NB4 (cell line): Measurements from ENCODE around the gene ELAPOR2.
"Not testable (repeated sequence)": the region's sequence is repeated elsewhere in the genome, so short reads cannot be mapped to it uniquely, and the experiment has no call there.

Experiments used
- DNase-seq: peaks from one replicate; pipeline ENCODE4 v3.0.0; 2010; ENCODE audit warnings: low read depth
- H3K4me3 ChIP-seq: one replicate; pipeline ENCODE4 v1.5.1; 2011; ENCODE audit warnings: mild to moderate bottlenecking, low read depth, low read length, moderate library complexity
- MYC ChIP-seq: IDR thresholded peaks from 2 replicates; pipeline ENCODE4 v1.6.1; 2011; ENCODE audit warnings: low read depth, low read length
- POLR2A ChIP-seq: IDR thresholded peaks from 2 replicates; pipeline ENCODE4 v1.6.1; 2011; ENCODE audit warnings: mild to moderate bottlenecking; ENCODE audit not compliant: insufficient read length; ENCODE audit errors: extremely low read depth
- TF ChIP-seq, protein P1 (sequence below): IDR thresholded peaks from one replicate; pipeline ENCODE4 v1.5.1; 2012; ENCODE audit warnings: low read depth, low read length
- TF ChIP-seq, protein P2 (sequence below): IDR thresholded peaks from 2 replicates; pipeline ENCODE4 v1.6.1; 2011; ENCODE audit warnings: low read depth, low read length

ELAPOR2 gene

DNA sequence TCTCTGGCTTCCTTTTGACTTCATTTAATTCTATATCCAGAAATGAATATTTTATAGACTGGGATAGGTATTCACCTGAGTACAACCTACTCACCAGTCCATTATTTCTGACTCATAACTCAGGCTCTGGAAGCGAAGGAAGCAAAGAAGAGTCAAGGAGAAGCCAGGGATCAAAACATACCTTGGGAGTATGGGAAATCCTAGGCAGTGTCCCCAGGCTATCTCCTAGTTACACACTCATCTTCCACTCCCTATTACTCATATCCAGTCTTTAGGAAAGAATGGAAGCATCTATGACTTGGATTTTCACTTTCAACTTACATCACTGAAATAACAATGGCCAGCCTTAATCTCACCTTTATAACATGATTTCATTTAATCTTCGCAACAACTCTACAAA lies 40.9 kb upstream of the ELAPOR2 start:
- TF ChIP-seq POLR2A: no peak
- no peak for TF ChIP-seq MYC
- TF ChIP-seq, protein P1, sequence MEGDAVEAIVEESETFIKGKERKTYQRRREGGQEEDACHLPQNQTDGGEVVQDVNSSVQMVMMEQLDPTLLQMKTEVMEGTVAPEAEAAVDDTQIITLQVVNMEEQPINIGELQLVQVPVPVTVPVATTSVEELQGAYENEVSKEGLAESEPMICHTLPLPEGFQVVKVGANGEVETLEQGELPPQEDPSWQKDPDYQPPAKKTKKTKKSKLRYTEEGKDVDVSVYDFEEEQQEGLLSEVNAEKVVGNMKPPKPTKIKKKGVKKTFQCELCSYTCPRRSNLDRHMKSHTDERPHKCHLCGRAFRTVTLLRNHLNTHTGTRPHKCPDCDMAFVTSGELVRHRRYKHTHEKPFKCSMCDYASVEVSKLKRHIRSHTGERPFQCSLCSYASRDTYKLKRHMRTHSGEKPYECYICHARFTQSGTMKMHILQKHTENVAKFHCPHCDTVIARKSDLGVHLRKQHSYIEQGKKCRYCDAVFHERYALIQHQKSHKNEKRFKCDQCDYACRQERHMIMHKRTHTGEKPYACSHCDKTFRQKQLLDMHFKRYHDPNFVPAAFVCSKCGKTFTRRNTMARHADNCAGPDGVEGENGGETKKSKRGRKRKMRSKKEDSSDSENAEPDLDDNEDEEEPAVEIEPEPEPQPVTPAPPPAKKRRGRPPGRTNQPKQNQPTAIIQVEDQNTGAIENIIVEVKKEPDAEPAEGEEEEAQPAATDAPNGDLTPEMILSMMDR: no peak
- TF ChIP-seq, protein P2, sequence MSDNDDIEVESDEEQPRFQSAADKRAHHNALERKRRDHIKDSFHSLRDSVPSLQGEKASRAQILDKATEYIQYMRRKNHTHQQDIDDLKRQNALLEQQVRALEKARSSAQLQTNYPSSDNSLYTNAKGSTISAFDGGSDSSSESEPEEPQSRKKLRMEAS: no peak
- DNase-seq: no peak
- H3K4me3 ChIP-seq: no peak overlapping the region

DNA sequence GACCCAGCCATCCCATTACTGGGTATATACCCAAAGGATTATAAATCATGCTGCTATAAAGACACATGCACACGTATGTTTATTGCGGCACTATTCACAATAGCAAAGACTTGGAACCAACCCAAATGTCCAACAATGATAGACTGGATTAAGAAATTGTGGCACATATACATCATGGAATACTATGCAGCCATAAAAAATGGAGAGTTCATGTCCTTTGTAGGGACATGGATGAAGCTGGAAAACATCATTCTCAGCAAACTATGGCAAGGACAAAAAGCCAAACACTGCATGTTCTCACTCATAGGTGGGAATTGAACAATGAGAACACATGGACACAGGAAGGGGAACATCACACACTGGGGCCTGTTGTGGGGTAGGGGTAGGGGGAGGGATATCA lies 37.9 kb upstream of the ELAPOR2 start:
- not testable (repeated sequence) for H3K4me3 ChIP-seq, DNase-seq

DNA sequence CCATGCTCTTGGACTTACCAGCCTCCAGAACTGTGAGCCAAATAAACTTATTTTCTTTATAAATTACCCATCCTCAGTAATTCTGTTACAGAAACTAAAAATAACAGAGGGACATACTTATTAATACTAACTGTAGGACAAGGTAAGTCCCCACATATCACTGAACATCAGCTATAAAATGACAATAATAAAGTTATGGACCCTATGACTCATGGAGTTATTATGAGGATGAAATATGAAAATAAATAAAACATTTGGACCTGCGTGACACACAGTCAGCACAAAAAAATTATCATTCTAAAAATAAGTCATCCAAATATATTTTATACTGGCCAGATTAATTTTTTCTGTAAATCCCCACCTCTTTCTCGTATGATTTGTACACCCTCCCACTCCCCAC lies 34.9 kb upstream of the ELAPOR2 start:
- no peak for DNase-seq
- no peak overlapping the region for H3K4me3 ChIP-seq
- TF ChIP-seq, protein P1: no peak
- TF ChIP-seq, protein P2: no peak
- TF ChIP-seq POLR2A: no peak

DNA sequence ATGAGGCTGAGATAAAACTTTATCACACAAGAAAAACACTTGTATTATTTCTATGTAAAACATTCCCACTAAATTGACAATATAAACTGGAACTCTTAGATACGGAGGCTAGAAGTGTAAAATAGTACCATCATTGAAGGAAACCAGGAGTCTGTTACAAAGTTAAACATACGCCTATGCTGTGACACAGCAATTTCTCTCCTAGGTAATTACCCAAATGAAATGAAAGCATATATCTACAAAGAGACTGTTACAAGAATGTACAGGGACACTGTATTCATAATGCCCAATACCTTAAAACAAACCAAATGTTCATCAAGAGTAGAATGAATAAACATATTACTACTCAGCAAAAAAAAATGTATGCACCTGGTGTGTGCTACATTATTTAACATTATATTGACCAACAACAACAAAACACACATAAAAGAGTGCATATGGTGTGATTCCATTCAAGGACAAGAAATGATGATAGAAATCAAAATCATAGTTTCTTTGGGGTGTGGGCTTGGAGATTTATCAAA lies 33.2 kb upstream of the ELAPOR2 start:
- H3K4me3 ChIP-seq: no peak overlapping the region
- DNase-seq: no peak
- TF ChIP-seq MYC (no peak), POLR2A (no peak)
- TF ChIP-seq, protein P1: no peak
- TF ChIP-seq, protein P2: no peak

DNA sequence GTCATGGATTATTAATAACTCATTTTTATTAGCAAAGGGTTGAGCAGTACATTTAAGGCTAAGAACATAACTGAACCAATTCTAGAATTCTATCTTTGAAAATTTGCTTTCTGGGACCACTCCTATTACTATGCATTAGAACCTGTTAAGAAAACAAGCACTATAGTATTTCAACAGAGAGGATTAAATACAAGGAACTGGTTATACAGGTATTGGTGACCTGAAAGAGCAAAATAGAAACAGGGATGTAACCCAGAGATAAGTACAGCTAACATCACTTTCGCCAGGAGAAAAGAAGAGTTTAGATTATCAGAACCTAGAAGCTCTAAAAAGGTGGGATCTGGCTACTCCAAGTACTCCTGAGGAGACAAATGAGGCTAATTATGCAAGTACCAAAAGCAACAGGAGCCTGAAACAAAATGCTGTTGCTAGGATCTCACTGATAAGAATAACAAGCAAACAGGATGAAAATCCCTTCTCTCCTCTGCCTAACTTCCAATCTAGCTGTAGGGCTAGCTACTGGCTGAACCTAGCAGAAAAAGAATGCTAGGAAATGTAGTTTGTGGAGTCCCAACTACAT lies 32.1 kb upstream of the ELAPOR2 start:
- no peak overlapping the region for H3K4me3 ChIP-seq
- TF ChIP-seq MYC: no peak
- TF ChIP-seq, protein P1: no peak
- TF ChIP-seq, protein P2: no peak
- no peak for TF ChIP-seq POLR2A
- DNase-seq: no peak

DNA sequence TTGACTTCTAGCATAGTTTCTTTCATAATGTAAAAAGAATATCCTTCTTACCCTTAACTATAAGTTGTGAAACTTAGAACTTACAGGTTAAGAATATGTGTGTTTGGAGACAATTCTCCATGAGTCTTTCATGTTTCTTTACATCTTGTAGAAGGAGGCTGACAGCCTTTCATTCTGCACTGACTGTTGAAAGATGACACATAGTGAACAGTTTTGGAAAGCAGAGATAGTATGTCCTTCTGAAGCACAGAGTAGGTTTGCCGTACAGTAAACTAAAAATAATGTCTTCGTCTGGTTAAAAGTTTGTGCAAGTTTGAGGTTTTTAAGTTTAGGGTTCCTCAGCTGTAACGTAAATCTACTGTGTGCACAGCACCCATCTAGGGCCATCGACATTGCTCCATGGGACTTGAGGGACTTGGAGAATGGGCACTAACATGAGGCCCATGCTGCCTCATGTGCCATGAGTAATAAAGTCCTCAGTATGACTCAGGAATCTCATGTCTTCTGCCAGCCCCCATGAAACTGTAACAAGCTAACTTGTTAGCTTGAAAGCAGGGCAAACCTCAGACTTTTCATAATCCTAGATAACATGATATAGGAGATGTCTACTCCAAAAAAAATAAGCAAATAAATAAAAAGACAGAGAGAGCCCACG lies 24.5 kb upstream of the ELAPOR2 start:
- TF ChIP-seq MYC (no peak), POLR2A (no peak)
- TF ChIP-seq, protein P1: no peak
- TF ChIP-seq, protein P2: no peak
- DNase-seq: no peak
- no peak overlapping the region for H3K4me3 ChIP-seq
